ENCODE data around the gene DOCK4.

DNA sequence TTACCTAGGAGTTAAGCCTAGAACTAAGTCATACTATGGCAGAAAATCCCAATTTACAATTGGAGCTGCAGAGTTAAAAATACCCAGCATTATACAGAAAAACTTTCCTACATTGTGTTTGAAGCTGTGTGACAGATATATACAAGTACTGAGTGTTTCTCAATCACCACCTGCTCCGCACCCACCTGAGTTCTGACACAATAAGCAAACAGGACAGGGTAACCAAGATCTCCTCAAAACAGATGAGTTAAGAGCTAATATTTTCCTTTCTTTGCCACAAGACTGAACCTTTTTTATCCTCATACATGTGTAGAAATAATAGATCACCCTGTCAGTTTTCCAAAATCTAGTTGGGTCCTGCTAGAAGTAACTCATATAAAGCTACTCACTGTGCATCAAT is 186.3 kb downstream of the DOCK4 start:
- TF ChIP-seq, protein P1, sequence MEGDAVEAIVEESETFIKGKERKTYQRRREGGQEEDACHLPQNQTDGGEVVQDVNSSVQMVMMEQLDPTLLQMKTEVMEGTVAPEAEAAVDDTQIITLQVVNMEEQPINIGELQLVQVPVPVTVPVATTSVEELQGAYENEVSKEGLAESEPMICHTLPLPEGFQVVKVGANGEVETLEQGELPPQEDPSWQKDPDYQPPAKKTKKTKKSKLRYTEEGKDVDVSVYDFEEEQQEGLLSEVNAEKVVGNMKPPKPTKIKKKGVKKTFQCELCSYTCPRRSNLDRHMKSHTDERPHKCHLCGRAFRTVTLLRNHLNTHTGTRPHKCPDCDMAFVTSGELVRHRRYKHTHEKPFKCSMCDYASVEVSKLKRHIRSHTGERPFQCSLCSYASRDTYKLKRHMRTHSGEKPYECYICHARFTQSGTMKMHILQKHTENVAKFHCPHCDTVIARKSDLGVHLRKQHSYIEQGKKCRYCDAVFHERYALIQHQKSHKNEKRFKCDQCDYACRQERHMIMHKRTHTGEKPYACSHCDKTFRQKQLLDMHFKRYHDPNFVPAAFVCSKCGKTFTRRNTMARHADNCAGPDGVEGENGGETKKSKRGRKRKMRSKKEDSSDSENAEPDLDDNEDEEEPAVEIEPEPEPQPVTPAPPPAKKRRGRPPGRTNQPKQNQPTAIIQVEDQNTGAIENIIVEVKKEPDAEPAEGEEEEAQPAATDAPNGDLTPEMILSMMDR (optimal IDR thresholded peaks at IDR 0.05 in 1 of 3, IDR thresholded peaks at IDR 0.05 in 1 of 3, conservative IDR thresholded peaks at IDR 0.05 in 1 of 3; ENCODE audit: extremely low read depth in 1 of 3, insufficient read depth in 2 of 3, low read length in 3 of 3): no peak
- TF ChIP-seq EZH2 (IDR thresholded peaks at IDR 0.05; ENCODE audit: low read length): no peak
